HCT116 (cell line): ENCODE results near the gene TNNC2. TPM values are rescaled to one million over a fixed set of nuclear protein-coding genes. Genes with fewer than 3 reads are reported as not detected.

Experiments used
- ATAC-seq: fragments of 200-7000 bp; cut with Tn5 transposase; 2 replicates; pipeline ENCODE4 v1.9.1; 2020; ENCODE audit warnings: mild to moderate bottlenecking, moderate library complexity
- BruUV-seq: library from RNA; stranded (reverse); fragments of 400-500 nt; replicated peaks from 2 replicates; lab custom pipeline; 2021; lab: Mats Ljungman, UMichigan
- CTCF ChIA-PET: fragments of 300-600 bp; sonication (Branson Sonifier 250); formaldehyde crosslinking; loops from one replicate; lab custom pipeline; 2021; ENCODE audit warnings: antibody characterized with exemption; lab: Charles Lee
- POLR2A ChIA-PET: fragments of 300-600, 350-600 bp; sonication (Branson Sonifier 250); formaldehyde crosslinking; loops from one replicate; lab custom pipeline; 2021; ENCODE audit warnings: antibody characterized with exemption; lab: Charles Lee
- RAD21 ChIA-PET, 2 experiments: fragments of 300-600 bp; sonication (Branson Sonifier 250); formaldehyde crosslinking; loops; one replicate each; lab custom pipeline; 2023; ENCODE audit warnings: low total read pairs in 2 of 2; ENCODE audit not compliant: uncharacterized antibody in 2 of 2, unreplicated experiment in 2 of 2, low non-redundant PET in 1 of 2; lab: Charles Lee
- DNase-seq: peaks from one replicate; pipeline ENCODE4 v3.0.0-alpha.2; 2010; ENCODE audit warnings: low read depth, low spot score
- H2AFZ ChIP-seq: fragments of 200-600 bp; shearing (Covaris generic), sonication (generic); 2 replicates; pipeline ENCODE4 v1.6.1; 2017; ENCODE audit warnings: low read depth, mixed run types, mixed read lengths, antibody characterized with exemption, low read length; ENCODE audit not compliant: poor library complexity, severe bottlenecking
- H3K27ac ChIP-seq: 2 replicates; pipeline ENCODE4 v1.5.1; 2012; ENCODE audit warnings: low read depth, low read length
- H3K27me3 ChIP-seq: fragments of 200-600 bp; sonication (generic); 2 replicates; pipeline ENCODE4 v1.6.1; 2016; ENCODE audit warnings: mixed run types, low read length, mixed read lengths; ENCODE audit not compliant: insufficient read depth
- H3K36me3 ChIP-seq, 2 experiments: fragments of 200-500 bp in 1 of 2; fragments of 200-600 bp in 1 of 2; sonication (Bioruptor generic) in 1 of 2; sonication (generic) in 1 of 2; 2 replicates each; pipeline versions ENCODE4 v1.5.1 to v1.6.1; 2014 to 2016; ENCODE audit warnings: low read length in 2 of 2, inconsistent platforms in 1 of 2, mixed read lengths in 1 of 2, mixed run types in 1 of 2; ENCODE audit not compliant: insufficient read depth in 2 of 2, control insufficient read depth in 1 of 2
- H3K4me1 ChIP-seq, 2 experiments: fragments of 200-600 bp in 1 of 2; sonication (generic) in 1 of 2; 2 replicates each; pipeline versions ENCODE4 v1.5.1 to v1.6.1; 2012 to 2017; ENCODE audit warnings: low read length in 2 of 2, inconsistent platforms in 1 of 2, mild to moderate bottlenecking in 1 of 2, mixed read lengths in 1 of 2, mixed run types in 1 of 2, moderate library complexity in 1 of 2; ENCODE audit not compliant: insufficient read depth in 2 of 2, control insufficient read depth in 1 of 2
- H3K4me2 ChIP-seq: fragments of 200-600 bp; sonication (generic); 2 replicates; pipeline ENCODE4 v1.6.1; 2017; ENCODE audit warnings: mixed run types, low read length, mixed read lengths
- H3K4me3 ChIP-seq, 2 experiments: fragments of 200-600 bp in 1 of 2; sonication (generic) in 1 of 2; replicated peaks in 1 of 2; 2 replicates each; pipeline ENCODE4 v1.5.1; 2011 to 2016; ENCODE audit warnings: low read length in 2 of 2, control low read depth in 1 of 2, low read depth in 1 of 2, mild to moderate bottlenecking in 1 of 2, mixed read lengths in 1 of 2, mixed run types in 1 of 2
- H3K79me2 ChIP-seq: fragments of 200-600 bp; sonication (generic); 2 replicates; pipeline ENCODE4 v1.6.1; 2017; ENCODE audit warnings: mild to moderate bottlenecking, mixed run types, low read length, moderate library complexity, mixed read lengths; ENCODE audit not compliant: insufficient read depth
- H3K9ac ChIP-seq: fragments of 200-600 bp; sonication (generic); 2 replicates; pipeline ENCODE4 v1.6.1; 2016; ENCODE audit warnings: low read length, mixed read lengths
- H3K9me2 ChIP-seq: fragments of 200-600 bp; sonication (generic), shearing (Covaris generic); 2 replicates; pipeline ENCODE4 v1.6.1; 2017; ENCODE audit warnings: mixed run types, mild to moderate bottlenecking, moderate library complexity; ENCODE audit not compliant: insufficient read depth
- H3K9me3 ChIP-seq, 2 experiments: fragments of 200-500 bp in 1 of 2; fragments of 200-600 bp in 1 of 2; sonication (Bioruptor generic) in 1 of 2; sonication (generic) in 1 of 2; 2 replicates each; pipeline ENCODE4 v1.6.1; 2014 to 2017; ENCODE audit warnings: low read length in 2 of 2, mixed read lengths in 2 of 2, inconsistent platforms in 1 of 2, low read depth in 1 of 2, mild to moderate bottlenecking in 1 of 2, mixed run types in 1 of 2, moderate library complexity in 1 of 2; ENCODE audit not compliant: control insufficient read depth in 1 of 2, insufficient read depth in 1 of 2
- H4K20me1 ChIP-seq: fragments of 200-600 bp; sonication (generic), shearing (Covaris generic); 2 replicates; pipeline ENCODE4 v1.6.1; 2017; ENCODE audit warnings: mixed run types, mild to moderate bottlenecking, moderate library complexity; ENCODE audit not compliant: insufficient read depth
- ATF3 ChIP-seq: IDR thresholded peaks from 2 replicates; pipeline ENCODE4 v1.6.1; 2012
- ELF1 ChIP-seq: IDR thresholded peaks from 2 replicates; pipeline ENCODE4 v1.6.1; 2012; ENCODE audit warnings: low read depth, borderline replicate concordance
- MAX ChIP-seq: IDR thresholded peaks from 2 replicates; pipeline ENCODE4 v1.6.1; 2012
- POLR2AphosphoS5 ChIP-seq: IDR thresholded peaks from 2 replicates; pipeline ENCODE4 v1.6.1; 2011; ENCODE audit warnings: mild to moderate bottlenecking, low read depth, low read length, moderate library complexity
- SIN3A ChIP-seq: IDR thresholded peaks from 2 replicates; pipeline ENCODE4 v1.6.1; 2012; ENCODE audit warnings: low read depth
- SP1 ChIP-seq: IDR thresholded peaks from 2 replicates; pipeline ENCODE4 v1.6.1; 2012; ENCODE audit warnings: low read depth
- ZFX ChIP-seq: fragments of 450-650 bp; IDR thresholded peaks from 2 replicates; pipeline ENCODE4 v1.6.1; 2017
- ZNF274 ChIP-seq: fragments of 200-500 bp; sonication (Bioruptor generic); IDR thresholded peaks from 2 replicates; pipeline ENCODE4 v1.6.1; 2014; ENCODE audit warnings: mild to moderate bottlenecking, low read depth, low read length, inconsistent platforms
- intact Hi-C: fragments of 100-400 bp; cut with micrococcal nuclease; formaldehyde crosslinking; loops from 2 replicates; pipeline ENCODE4 v1.10.0; 2022
- total RNA-seq: library from RNA; stranded (reverse); gene quantifications from one replicate; pipeline ENCODE4 v1.2.1, GENCODE V29; 2021; ENCODE audit not compliant: unreplicated experiment

Gene TNNC2
- total RNA-seq, 1 experiment from 2014 or later = not detected

DNA sequence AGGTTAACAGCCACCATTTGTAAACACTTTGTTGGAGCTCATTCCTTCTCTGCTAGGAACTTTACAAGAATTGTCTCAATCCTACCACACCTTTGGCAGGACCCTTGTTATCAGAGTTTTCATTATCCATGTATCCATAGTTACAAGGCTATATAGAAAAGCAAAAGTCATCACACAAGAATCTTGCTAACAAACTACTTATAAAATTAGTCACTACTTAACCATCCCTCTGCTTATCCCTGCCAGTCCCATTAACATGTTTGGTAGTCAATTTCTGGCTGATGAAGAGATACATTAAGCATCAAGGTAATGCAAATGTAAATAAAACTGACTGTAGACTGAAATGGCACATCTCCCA, 40.7 kb upstream of the TNNC2 start:
- peaks cover 0 to 10% of the 10 kb centered on the region in 2 experiments; a peak in 1 of 4 replicates for H3K4me1 ChIP-seq
- intact Hi-C loops = no loop called here
- H3K9me3 ChIP-seq = no peaks in the 10 kb centered on the region
- DNase-seq (no peak), ATAC-seq (no peak)
- no peak overlapping the region for H3K27ac ChIP-seq
- ChIA-PET POLR2A (no interaction called here), RAD21 (no interaction called here), CTCF (no interaction called here)
- TF ChIP-seq POLR2AphosphoS5 (no peak), MAX (no peak), ELF1 (no peak), ZNF274 (no peak)
- no peak overlapping the region for H3K4me2 ChIP-seq
- no peaks in the 10 kb centered on the region for H3K9me2 ChIP-seq
- BruUV-seq = no TSS peak
- no peaks in the 10 kb centered on the region for H3K27me3 ChIP-seq
- H4K20me1 ChIP-seq = no peaks in the 10 kb centered on the region
- H3K36me3 ChIP-seq = no peaks in the 10 kb centered on the region
- no peak overlapping the region for H2AFZ ChIP-seq
- H3K4me3 ChIP-seq = no peak overlapping the region
- H3K9ac ChIP-seq = no peak overlapping the region
- H3K79me2 ChIP-seq = no peaks in the 10 kb centered on the region

GRCh38 chr20:45867136-45867818, 40.2 kb upstream of the TNNC2 start:
- Histone ChIP-seq H3K27me3 (no peaks in the 10 kb centered on the region), H4K20me1 (no peaks in the 10 kb centered on the region), H3K27ac (no peak overlapping the region), H2AFZ (no peak overlapping the region), H3K9me2 (no peaks in the 10 kb centered on the region), H3K9me3 (no peaks in the 10 kb centered on the region), H3K4me1 (peaks cover 0 to 10% of the 10 kb centered on the region in 2 experiments; a peak in 1 of 4 replicates), H3K4me2 (no peak overlapping the region), H3K9ac (no peak overlapping the region), H3K4me3 (no peak overlapping the region), H3K36me3 (no peaks in the 10 kb centered on the region), H3K79me2 (no peaks in the 10 kb centered on the region)
- DNase-seq (no peak), ATAC-seq (no peak)
- TF ChIP-seq SIN3A (no peak), SP1 (no peak), ZFX (no peak), ATF3 (no peak)
- ChIA-PET RAD21 (no interaction called here), POLR2A (interaction anchor here (0.7 kb wide), 1 partner anchor 29 kb away, joined by 3 read pairs; no protein-coding TSS in a partner anchor), CTCF (no interaction called here)
- intact Hi-C loops = no loop called here
- BruUV-seq = no TSS peak
